22Rv1 (cell line): Measurements from ENCODE around the gene ART5.

ENCODE experiments used
- CTCF ChIP-seq: fragments of 450-650 bp; IDR thresholded peaks from 2 replicates; pipeline ENCODE4 v1.5.1; 2017; ENCODE audit warnings: mild to moderate bottlenecking
- ZFX ChIP-seq: fragments of 450-650 bp; IDR thresholded peaks from 2 replicates; pipeline ENCODE4 v1.6.1; 2017; ENCODE audit warnings: antibody characterized with exemption, borderline replicate concordance

- no peak for TF ChIP-seq CTCF
- TF ChIP-seq ZFX = no peak
Measured at GRCh38 chr11:3665336-3666022, 23.7 kb upstream of the ART5 start.
